CD14-positive monocyte (primary cell): Measurements from ENCODE around the gene PPP2R3C. TPM values are rescaled to one million over a fixed set of nuclear protein-coding genes. Genes with fewer than 3 reads are reported as not detected.
A peak's percentile ranks its signal among the peaks of the same experiment; 100 is the strongest.

ENCODE experiments used
- DNase-seq, 3 donors: peaks; one replicate each; pipeline ENCODE4 v3.0.0-alpha.2; 2011 to 2022
- H2AFZ ChIP-seq: 2 replicates; pipeline ENCODE4 v1.6.0; 2012; ENCODE audit warnings: mild to moderate bottlenecking, low read depth, low read length, inconsistent platforms; ENCODE audit not compliant: insufficient read depth, poor library complexity, severe bottlenecking
- H3K27ac ChIP-seq, 2 donors: 1 replicate in 1 of 2; 2 replicates in 1 of 2; pipeline ENCODE4 v1.5.1; 2012 to 2013; ENCODE audit warnings: low read length in 2 of 2, control low read depth in 1 of 2, inconsistent platforms in 1 of 2, low read depth in 1 of 2, mild to moderate bottlenecking in 1 of 2
- H3K27me3 ChIP-seq, 2 donors: one replicate each; pipeline versions ENCODE4 v1.6.0 to v1.6.1; 2011 to 2013; ENCODE audit warnings: low read length in 2 of 2; ENCODE audit not compliant: control insufficient read depth in 2 of 2, insufficient read depth in 2 of 2
- H3K36me3 ChIP-seq, 2 donors: replicated peaks in 1 of 2; 1 replicate in 1 of 2; 2 replicates in 1 of 2; pipeline versions ENCODE4 v1.5.1 to v1.6.1; 2012 to 2013; ENCODE audit warnings: low read length in 2 of 2, control low read depth in 1 of 2, inconsistent platforms in 1 of 2, mild to moderate bottlenecking in 1 of 2; ENCODE audit not compliant: insufficient read depth in 2 of 2, control insufficient read depth in 1 of 2
- H3K4me1 ChIP-seq, 2 donors: 1 replicate in 1 of 2; 2 replicates in 1 of 2; pipeline versions ENCODE4 v1.5.1 to v1.6.1; 2012 to 2013; ENCODE audit warnings: low read length in 2 of 2, control low read depth in 1 of 2, inconsistent platforms in 1 of 2, mild to moderate bottlenecking in 1 of 2, moderate library complexity in 1 of 2; ENCODE audit not compliant: insufficient read depth in 2 of 2, control insufficient read depth in 1 of 2
- H3K4me2 ChIP-seq: replicated peaks from 2 replicates; pipeline ENCODE3; 2012; ENCODE audit warnings: low read length, moderate library complexity, mild to moderate bottlenecking; ENCODE audit not compliant: poor library complexity, severe bottlenecking; ENCODE audit errors: extremely low read depth
- H3K4me3 ChIP-seq, 3 experiments: fragments of 200-600 bp in 1 of 3; sonication (generic) in 1 of 3; replicated peaks in 1 of 3; 1 replicate in 2 of 3; 2 replicates in 1 of 3; pipeline ENCODE4 v1.5.1; 2011 to 2013; ENCODE audit warnings: low read length in 3 of 3, mild to moderate bottlenecking in 3 of 3, control low read depth in 2 of 3, low read depth in 2 of 3, inconsistent platforms in 1 of 3, moderate library complexity in 1 of 3
- H3K79me2 ChIP-seq: 2 replicates; pipeline ENCODE4 v1.6.0; 2012; ENCODE audit warnings: mild to moderate bottlenecking, control low read depth, inconsistent platforms, low read length, moderate library complexity; ENCODE audit not compliant: insufficient read depth
- H3K9ac ChIP-seq: 2 replicates; pipeline ENCODE4 v1.6.0; 2017; ENCODE audit warnings: low read length, mild to moderate bottlenecking; ENCODE audit not compliant: insufficient read depth, poor library complexity, severe bottlenecking
- H3K9me3 ChIP-seq, 2 donors: replicated peaks in 1 of 2; 1 replicate in 1 of 2; 2 replicates in 1 of 2; pipeline versions ENCODE4 v1.5.1 to v1.6.1; 2012 to 2013; ENCODE audit warnings: low read length in 2 of 2, control low read depth in 1 of 2; ENCODE audit not compliant: control insufficient read depth in 1 of 2, insufficient read depth in 1 of 2
- H4K20me1 ChIP-seq: 2 replicates; pipeline ENCODE4 v1.6.0; 2012; ENCODE audit warnings: mild to moderate bottlenecking, low read length, control low read depth, moderate library complexity; ENCODE audit not compliant: insufficient read depth
- H3K27ac Mint-ChIP-seq, 7 donors: one replicate each; pipeline ENCODE4 v1.8.0; 2020; ENCODE audit warnings: mild to moderate bottlenecking in 7 of 7, mixed read lengths in 7 of 7, moderate library complexity in 6 of 7, inconsistent platforms in 2 of 7
- H3K27me3 Mint-ChIP-seq, 3 donors: one replicate each; pipeline ENCODE4 v1.8.0; 2021 to 2022; ENCODE audit warnings: low read depth in 3 of 3, mild to moderate bottlenecking in 3 of 3, mixed read lengths in 3 of 3, moderate library complexity in 3 of 3, inconsistent platforms in 1 of 3
- H3K36me3 Mint-ChIP-seq, 2 donors: one replicate each; pipeline ENCODE4 v1.8.0; 2020; ENCODE audit warnings: mixed read lengths in 2 of 2, inconsistent platforms in 1 of 2, mild to moderate bottlenecking in 1 of 2
- H3K4me1 Mint-ChIP-seq: one replicate; pipeline ENCODE4 v1.8.0; 2020; ENCODE audit warnings: mild to moderate bottlenecking, mixed read lengths
- H3K4me3 Mint-ChIP-seq, 2 donors: one replicate each; pipeline ENCODE4 v1.8.0; 2020; ENCODE audit warnings: mild to moderate bottlenecking in 2 of 2, mixed read lengths in 2 of 2, moderate library complexity in 1 of 2
- H3K9me3 Mint-ChIP-seq, 7 donors: one replicate each; pipeline ENCODE4 v1.8.0; 2020 to 2022; ENCODE audit warnings: mixed read lengths in 7 of 7, mild to moderate bottlenecking in 6 of 7, moderate library complexity in 6 of 7, inconsistent platforms in 2 of 7
- WGBS: methylation state at CpG from one replicate; pipeline ENCODE4 v1.1.5; 2013; ENCODE audit warnings: missing lambda C conversion rate; ENCODE audit not compliant: insufficient coverage; 5-methylcytosine and 5-hydroxymethylcytosine counted together
- intact Hi-C, 2 donors: fragments of 100-400 bp; cut with micrococcal nuclease; formaldehyde crosslinking; loops; one replicate each; pipeline versions ENCODE4 v1.15.0 to v1.15.1; 2023
- polyA plus RNA-seq, 3 donors: library from polyadenylated mRNA; depleted of rRNA in 1 of 3; unstranded in 2 of 3; stranded (reverse) in 1 of 3; fragments of 300-500 nt in 2 of 3; fragments of >200 nt in 1 of 3; fragmentation: Illumina TruSeq in 2 of 3; gene quantifications; 1 replicate in 2 of 3; 2 replicates in 1 of 3; pipeline ENCODE4 v1.2.3, GENCODE V29; 2012 to 2021
- TF ChIP-seq, protein P1 (sequence below): fragments of 200-600 bp; IDR thresholded peaks from one replicate; pipeline ENCODE4 v1.8.0; 2022; ENCODE audit warnings: antibody characterized with exemption, mild to moderate bottlenecking

PPP2R3C gene
- polyA plus RNA-seq, 3 donors: 21.4 to 131 (median 122) TPM

DNA sequence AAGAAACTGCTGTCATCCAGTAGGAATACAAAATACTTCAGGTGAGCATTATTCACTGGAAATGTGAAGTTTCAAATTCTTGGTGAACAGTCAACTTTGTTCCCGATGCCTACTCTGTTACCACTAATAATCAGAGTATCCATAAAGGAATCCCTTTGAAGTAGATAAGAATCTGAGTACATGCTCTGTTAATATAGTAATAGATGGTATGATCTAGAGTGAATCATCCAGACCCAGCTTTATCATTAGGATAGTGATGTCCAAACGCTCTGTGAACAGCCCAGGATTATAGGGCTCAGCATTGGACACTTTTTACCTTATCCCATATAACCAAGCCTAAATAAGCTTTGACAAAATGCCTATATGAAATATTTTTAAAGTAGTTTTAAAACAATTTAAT lies 33.3 kb downstream of the PPP2R3C start:
- peaks cover 67 to 95% of the 10 kb centered on the region in 2 donors for H3K36me3 Mint-ChIP-seq
- no peak overlapping the region for H3K4me3 Mint-ChIP-seq
- Histone ChIP-seq H3K4me2 (no peak overlapping the region), H3K27ac (peak overlapping the region in 1 of 2 donors; percentile 32), H3K4me1 (no peaks in the 10 kb centered on the region), H3K27me3 (no peaks in the 10 kb centered on the region), H3K9me3 (no peaks in the 10 kb centered on the region), H3K4me3 (no peak overlapping the region), H3K9ac (no peak overlapping the region), H4K20me1 (no peaks in the 10 kb centered on the region), H3K36me3 (peaks cover 79 to 99% of the 10 kb centered on the region in 2 donors), H3K79me2 (no peaks in the 10 kb centered on the region), H2AFZ (no peak overlapping the region)
- intact Hi-C loops: no loop called here
- peaks cover 0 to 2% (median 0%) of the 10 kb centered on the region in 3 donors for H3K27me3 Mint-ChIP-seq
- DNase-seq: no peak
- WGBS: no CpG with 5 or more reads among the region's 2 CpGs
- peaks cover 0 to 3% (median 0%) of the 10 kb centered on the region in 7 donors for H3K9me3 Mint-ChIP-seq
- TF ChIP-seq, protein P1, sequence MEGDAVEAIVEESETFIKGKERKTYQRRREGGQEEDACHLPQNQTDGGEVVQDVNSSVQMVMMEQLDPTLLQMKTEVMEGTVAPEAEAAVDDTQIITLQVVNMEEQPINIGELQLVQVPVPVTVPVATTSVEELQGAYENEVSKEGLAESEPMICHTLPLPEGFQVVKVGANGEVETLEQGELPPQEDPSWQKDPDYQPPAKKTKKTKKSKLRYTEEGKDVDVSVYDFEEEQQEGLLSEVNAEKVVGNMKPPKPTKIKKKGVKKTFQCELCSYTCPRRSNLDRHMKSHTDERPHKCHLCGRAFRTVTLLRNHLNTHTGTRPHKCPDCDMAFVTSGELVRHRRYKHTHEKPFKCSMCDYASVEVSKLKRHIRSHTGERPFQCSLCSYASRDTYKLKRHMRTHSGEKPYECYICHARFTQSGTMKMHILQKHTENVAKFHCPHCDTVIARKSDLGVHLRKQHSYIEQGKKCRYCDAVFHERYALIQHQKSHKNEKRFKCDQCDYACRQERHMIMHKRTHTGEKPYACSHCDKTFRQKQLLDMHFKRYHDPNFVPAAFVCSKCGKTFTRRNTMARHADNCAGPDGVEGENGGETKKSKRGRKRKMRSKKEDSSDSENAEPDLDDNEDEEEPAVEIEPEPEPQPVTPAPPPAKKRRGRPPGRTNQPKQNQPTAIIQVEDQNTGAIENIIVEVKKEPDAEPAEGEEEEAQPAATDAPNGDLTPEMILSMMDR: no peak
- H3K4me1 Mint-ChIP-seq: no peaks in the 10 kb centered on the region
- H3K27ac Mint-ChIP-seq: peak overlapping the region in 1 of 7 donors; percentile 16

DNA sequence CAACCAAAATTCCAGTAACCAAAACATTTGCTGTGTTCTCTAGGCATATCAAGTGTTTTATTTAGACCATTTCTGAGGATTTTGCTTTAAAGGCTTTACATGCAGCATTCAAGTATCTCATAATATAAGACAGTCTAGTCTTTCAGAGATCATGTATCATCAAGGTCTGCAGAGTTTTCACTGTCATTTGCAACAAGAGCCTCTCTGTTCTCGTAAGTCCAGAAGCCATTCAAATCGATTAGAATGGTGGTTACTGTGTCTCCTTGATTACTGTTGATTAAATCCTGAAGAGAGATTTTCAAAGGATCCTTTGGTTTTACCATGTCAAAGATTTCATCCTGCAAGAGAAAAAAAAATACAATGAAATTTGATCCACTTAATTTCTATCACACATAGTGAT lies 36.3 kb downstream of the PPP2R3C start:
- intact Hi-C loops: no loop called here
- WGBS: no CpG with 5 or more reads among the region's 2 CpGs
- Histone ChIP-seq H3K9ac (no peak overlapping the region), H2AFZ (no peak overlapping the region), H3K27ac (no peak overlapping the region), H3K9me3 (no peaks in the 10 kb centered on the region), H3K4me1 (no peaks in the 10 kb centered on the region), H4K20me1 (no peaks in the 10 kb centered on the region), H3K36me3 (peaks cover 71 to 96% of the 10 kb centered on the region in 2 donors), H3K4me3 (no peak overlapping the region), H3K4me2 (no peak overlapping the region), H3K27me3 (no peaks in the 10 kb centered on the region), H3K79me2 (no peaks in the 10 kb centered on the region)
- H3K4me3 Mint-ChIP-seq: no peak overlapping the region
- H3K4me1 Mint-ChIP-seq: no peaks in the 10 kb centered on the region
- TF ChIP-seq, protein P1: no peak
- DNase-seq: no peak
- no peaks in the 10 kb centered on the region for H3K9me3 Mint-ChIP-seq
- peaks cover 0 to 2% (median 0%) of the 10 kb centered on the region in 3 donors for H3K27me3 Mint-ChIP-seq
- H3K27ac Mint-ChIP-seq: peak overlapping the region in 2 of 7 donors; percentile 12 to 56
- H3K36me3 Mint-ChIP-seq: peaks cover 60 to 85% of the 10 kb centered on the region in 2 donors
